ENCODE data around the gene TRIM56.

The TRIM56 gene

DNA sequence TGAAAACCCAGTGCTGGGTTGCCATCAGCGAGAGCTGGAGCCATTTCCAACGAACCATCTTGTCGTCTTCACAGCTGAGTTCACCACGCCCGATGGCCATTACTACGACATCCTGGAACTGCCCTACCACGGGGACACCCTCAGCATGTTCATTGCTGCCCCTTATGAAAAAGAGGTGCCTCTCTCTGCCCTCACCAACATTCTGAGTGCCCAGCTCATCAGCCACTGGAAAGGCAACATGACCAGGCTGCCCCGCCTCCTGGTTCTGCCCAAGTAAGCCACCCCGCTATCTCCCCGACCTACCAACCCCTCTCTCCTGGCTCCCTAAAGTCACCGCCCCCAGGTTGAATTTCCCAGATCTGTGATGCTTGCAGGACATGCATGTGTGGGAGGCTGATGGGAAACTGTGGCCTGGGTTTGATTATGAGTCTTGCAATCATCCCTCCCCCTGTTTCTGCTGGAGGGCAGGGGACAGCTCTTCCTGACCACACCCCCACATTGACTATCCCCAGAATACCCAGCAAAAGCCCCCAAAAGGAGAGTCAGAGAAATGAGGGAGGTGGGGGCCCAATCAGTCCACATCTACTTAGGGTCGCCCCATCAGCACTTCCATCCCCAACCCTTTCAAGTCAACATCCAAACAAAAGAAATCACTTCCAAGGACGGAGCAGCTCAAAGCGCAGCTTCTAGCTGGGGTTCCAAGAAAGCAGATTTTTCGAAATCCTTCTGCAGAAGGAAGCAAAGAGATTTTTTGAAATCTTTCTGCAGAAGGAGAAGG lies 48.5 kb downstream of the TRIM56 start:
- peak; percentile 42 for DNase-seq (ENCODE audit: low read depth)

- DNase-seq (ENCODE audit: low read depth), result peak; percentile 42
Observed at GRCh38 chr7:101134399-101134980, 49.2 kb downstream of the TRIM56 start.

GRCh38 chr7:101137651-101138212 lies 52.5 kb downstream of the TRIM56 start:
- peak; percentile 32 for DNase-seq (ENCODE audit: low read depth)

GRCh38 chr7:101138213-101138870 lies 53.1 kb downstream of the TRIM56 start:
- peak; percentile 88 for DNase-seq (ENCODE audit: low read depth)

DNA sequence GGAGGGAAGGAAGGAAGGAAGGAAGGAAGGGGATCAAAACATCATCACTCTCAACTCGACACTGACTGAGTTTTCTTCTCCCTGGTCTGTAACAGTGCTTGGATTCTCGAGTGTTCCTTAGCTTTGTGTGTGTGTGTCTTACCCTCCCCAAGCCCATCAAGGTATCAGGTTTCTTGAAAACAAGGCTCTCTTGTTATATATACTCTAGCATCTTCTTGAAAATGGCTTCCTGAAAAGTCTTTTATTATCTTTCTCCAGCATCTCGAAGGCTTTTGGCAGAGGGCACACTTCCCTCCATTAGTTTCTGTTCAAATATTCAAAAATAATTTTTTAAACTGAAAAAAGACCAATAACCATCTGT lies 55.0 kb downstream of the TRIM56 start:
- DNase-seq (ENCODE audit: low read depth), result no peak

- no peak for DNase-seq (ENCODE audit: low read depth)
Observed at GRCh38 chr7:101140746-101141382, 55.6 kb downstream of the TRIM56 start.

All from non-pigmented ciliary epithelial cell (primary cell).